AG10803 (cell line): ENCODE measurements around the gene SPHK1.

Source experiments
- DNase-seq: peaks from one replicate; pipeline ENCODE4 v3.0.0; 2010; ENCODE audit warnings: low read depth
- H3K4me3 ChIP-seq: 2 replicates; pipeline ENCODE4 v1.5.1; 2011; ENCODE audit warnings: mild to moderate bottlenecking, low read length, control low read depth
- CTCF ChIP-seq: conservative IDR thresholded peaks from 2 replicates; pipeline ENCODE4 v1.5.1; 2011; ENCODE audit warnings: mild to moderate bottlenecking, low read length, control low read depth, inconsistent platforms

SPHK1 gene

GRCh38 chr17:76414334-76415295 lies 30.2 kb downstream of the SPHK1 start:
- TF ChIP-seq CTCF = no peak
- H3K4me3 ChIP-seq = no peak overlapping the region
- DNase-seq = peak; percentile 68

GRCh38 chr17:76415786-76416185 lies 31.4 kb downstream of the SPHK1 start:
- H3K4me3 ChIP-seq = no peak overlapping the region
- no peak for DNase-seq
- TF ChIP-seq CTCF = no peak

GRCh38 chr17:76416457-76416856 lies 32.0 kb downstream of the SPHK1 start:
- no peak for TF ChIP-seq CTCF

GRCh38 chr17:76416899-76417298 lies 32.5 kb downstream of the SPHK1 start:
- TF ChIP-seq CTCF = no peak
- H3K4me3 ChIP-seq = no peak overlapping the region
- DNase-seq = no peak

More at GRCh38 chr17:76416457-76416856, 32.0 kb downstream of the SPHK1 start:
- no peak overlapping the region for H3K4me3 ChIP-seq
- no peak for DNase-seq

- TF ChIP-seq CTCF = no peak
- DNase-seq = no peak
- H3K4me3 ChIP-seq = no peak overlapping the region
Measured at GRCh38 chr17:76417499-76418143, 33.2 kb downstream of the SPHK1 start.

GRCh38 chr17:76419576-76420260 lies 35.3 kb downstream of the SPHK1 start:
- no peak overlapping the region for H3K4me3 ChIP-seq
- no peak for DNase-seq
- no peak for TF ChIP-seq CTCF
